ENCODE measurements around the gene DEPP1. TPM values are rescaled to one million over a fixed set of nuclear protein-coding genes. Genes with fewer than 3 reads are reported as not detected.

The DEPP1 gene
- total and polyA plus RNA-seq, 2 of the 13 experiments (the other 11 are each of a cell fraction or from before 2014, with no cell fraction given): 14.8 to 270 TPM

DNA sequence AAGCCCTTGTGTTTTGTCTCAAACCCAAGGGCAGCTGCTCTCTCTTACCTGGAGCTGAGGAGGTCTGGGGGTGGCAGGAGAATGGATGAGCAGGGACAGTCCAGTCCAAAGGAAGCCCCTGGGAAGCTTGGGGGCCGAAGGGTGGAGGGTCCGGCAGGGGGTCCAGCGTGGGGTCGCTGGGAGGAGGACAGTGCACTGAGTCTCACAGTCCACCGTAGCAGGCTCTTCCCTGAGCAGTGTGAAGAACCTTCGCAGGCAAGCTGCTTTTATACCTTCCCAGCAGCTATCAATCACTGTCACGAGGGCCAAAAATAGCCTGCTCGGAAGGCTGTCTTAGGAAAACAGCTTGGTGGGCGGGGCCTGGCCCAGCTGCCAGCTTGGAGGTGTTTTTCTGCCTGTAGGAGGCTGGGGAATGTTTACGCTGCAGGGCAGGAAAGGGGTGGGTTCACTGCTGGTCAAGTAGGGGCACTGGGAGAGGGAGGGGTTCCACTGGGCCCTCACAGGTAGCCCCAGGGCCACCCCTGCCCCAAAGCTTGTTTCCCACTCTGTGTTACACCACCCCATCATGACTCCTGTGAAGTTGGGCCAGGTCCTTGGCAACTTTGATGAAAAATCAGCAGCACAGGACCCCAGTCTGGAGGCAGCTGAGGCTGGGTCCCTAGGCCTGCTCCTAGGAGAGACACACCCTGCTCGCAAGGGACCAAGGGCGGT, at the start of gene DEPP1 (continued):
- TF ChIP-seq PCBP1 (IDR thresholded peaks at IDR 0.05; ENCODE audit: borderline replicate concordance, low read depth, low read length) (0 out of 2 replicates have a peak, but pooled peaks have one; percentile 75), ZNF605 (CRISPR knock-in tag; IDR thresholded peaks at IDR 0.05) (peak; percentile 93; the same call in 1 of the 2 replicates), SMC3 (IDR thresholded peaks at IDR 0.05; ENCODE audit: low read length) (peak; percentile 21), ZNF784 (CRISPR knock-in tag; IDR thresholded peaks at IDR 0.05; ENCODE audit: borderline replicate concordance) (0 out of 2 replicates have a peak, but pooled peaks have one; percentile 37), HMG20A (CRISPR knock-in tag; IDR thresholded peaks at IDR 0.05; ENCODE audit: borderline replicate concordance) (peak; percentile 88), SALL2 (CRISPR knock-in tag; IDR thresholded peaks at IDR 0.05) (peak; percentile 52; the same call in 1 of the 2 replicates), KIAA2018 (CRISPR knock-in tag; IDR thresholded peaks at IDR 0.05; ENCODE audit: borderline replicate concordance) (no peak), ZNF354B (CRISPR knock-in tag; IDR thresholded peaks at IDR 0.05) (no peak; the same call in 1 of the 2 replicates), NKX3-1 (CRISPR knock-in tag; IDR thresholded peaks at IDR 0.05) (no peak), ZNF253 (CRISPR knock-in tag; IDR thresholded peaks at IDR 0.05; ENCODE audit: borderline replicate concordance) (0 out of 2 replicates have a peak, but pooled peaks have one; percentile 39), ISX (CRISPR knock-in tag; conservative IDR thresholded peaks at IDR 0.05) (peak; percentile 71; the same call in 1 of the 2 replicates), MZF1 (CRISPR knock-in tag; IDR thresholded peaks at IDR 0.05; ENCODE audit: borderline replicate concordance) (no peak), MTA3 (CRISPR knock-in tag; IDR thresholded peaks at IDR 0.05) (no peak), FLYWCH1 (CRISPR knock-in tag; IDR thresholded peaks at IDR 0.05) (no peak), ZNF639 (CRISPR knock-in tag; conservative IDR thresholded peaks at IDR 0.05) (no peak; the same call in none of the 2 replicates)
- TF ChIP-seq, protein P1, sequence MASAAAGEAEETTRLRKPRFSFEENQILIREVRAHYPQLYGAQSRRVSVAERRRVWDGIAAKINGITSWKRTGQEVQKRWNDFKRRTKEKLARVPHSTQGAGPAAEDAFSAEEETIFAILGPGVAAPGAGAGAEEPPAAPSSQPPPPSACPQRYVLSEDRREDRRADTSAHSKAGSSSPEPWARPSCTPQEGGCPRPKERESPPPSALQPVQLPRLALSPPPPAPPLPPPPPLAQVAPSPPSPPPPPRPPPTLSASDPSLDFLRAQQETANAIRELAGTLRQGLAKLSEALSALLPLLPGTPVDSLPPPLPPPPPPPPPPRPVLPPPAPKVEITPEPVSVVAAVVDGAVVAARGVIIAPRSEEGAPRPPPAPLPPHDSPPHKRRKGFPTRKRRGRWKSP (CRISPR knock-in tag; IDR thresholded peaks at IDR 0.05): peak; percentile 88; the same call in 1 of the 2 replicates
- TF ChIP-seq, protein P2, sequence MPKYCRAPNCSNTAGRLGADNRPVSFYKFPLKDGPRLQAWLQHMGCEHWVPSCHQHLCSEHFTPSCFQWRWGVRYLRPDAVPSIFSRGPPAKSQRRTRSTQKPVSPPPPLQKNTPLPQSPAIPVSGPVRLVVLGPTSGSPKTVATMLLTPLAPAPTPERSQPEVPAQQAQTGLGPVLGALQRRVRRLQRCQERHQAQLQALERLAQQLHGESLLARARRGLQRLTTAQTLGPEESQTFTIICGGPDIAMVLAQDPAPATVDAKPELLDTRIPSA (CRISPR knock-in tag; IDR thresholded peaks at IDR 0.05; ENCODE audit: borderline replicate concordance): no peak
